ENCODE data around the gene GJD2.

Gene GJD2

DNA sequence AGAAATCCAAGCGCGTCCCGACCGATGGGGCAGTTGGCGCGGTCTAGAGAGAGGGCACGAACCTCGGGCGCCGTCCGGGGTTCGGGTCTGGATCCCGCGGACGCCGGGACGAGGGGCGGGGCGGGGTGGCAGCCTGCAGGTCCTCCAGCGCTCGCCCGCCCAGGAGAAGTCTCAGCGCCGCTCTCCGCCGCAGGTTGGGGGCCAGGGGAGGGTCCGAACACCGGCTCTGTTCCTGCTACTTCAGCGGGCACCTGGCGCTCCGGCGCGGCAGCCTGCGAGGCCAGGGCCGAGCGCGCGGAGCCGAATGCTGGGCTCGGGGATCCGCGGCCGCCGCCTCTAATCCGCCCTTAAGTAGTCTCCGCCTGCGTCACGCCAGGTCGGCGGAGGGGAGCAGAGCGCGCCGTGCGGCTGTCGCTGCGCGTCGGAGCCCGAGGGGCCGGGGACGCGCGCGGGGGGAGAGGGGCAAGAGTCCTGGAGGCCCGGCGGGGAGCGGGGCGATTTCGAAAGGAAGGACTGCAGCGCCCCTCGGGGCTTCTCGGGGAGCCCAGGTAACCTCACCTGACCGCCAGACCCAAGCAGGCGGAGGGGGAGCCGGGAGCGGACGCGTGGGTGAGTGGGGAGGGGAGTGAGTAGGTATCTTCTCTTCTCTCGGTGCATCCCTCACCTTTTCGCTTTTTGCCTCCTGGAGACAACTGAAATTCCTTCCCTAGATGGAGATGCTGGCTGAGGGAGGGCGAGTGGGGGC lies at the start of gene GJD2:
Gene GJD2 (minus strand): TSS at position 325 of the 745 bp plus-strand sequence. CDS start 510 bp downstream, outside the sequence.
- TF ChIP-seq ZNF274 (IDR thresholded peaks at IDR 0.05; ENCODE audit: low read depth, low read length): no peak
- H3K4me3 ChIP-seq (ENCODE audit: low read length): no peak within 1 kb of the TSS; the same call in 1 of the 2 replicates

DNA sequence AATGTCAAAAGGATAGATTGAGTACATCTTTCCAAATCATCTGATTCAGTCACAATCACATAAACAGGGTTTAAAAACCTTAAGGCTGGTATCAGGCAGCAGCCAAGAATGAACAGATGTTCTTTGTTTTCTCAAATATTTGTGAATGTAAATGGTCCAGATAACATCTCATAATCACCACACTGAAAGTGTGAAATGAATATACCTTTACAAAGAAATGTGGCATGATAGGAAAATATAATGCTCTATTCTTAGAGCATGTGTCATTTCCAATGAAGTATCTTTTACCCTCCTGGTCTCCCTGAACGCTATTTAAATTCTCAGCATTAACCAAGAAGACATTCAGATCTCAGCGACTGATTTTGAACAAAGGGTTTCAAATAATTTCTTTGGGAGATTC lies 49.3 kb upstream of the GJD2 start:
- TF ChIP-seq ZNF274 (IDR thresholded peaks at IDR 0.05; ENCODE audit: low read depth, low read length): no peak
- H3K4me3 ChIP-seq (ENCODE audit: low read length): no peak overlapping the region

- H3K4me3 ChIP-seq (ENCODE audit: low read length): no peak overlapping the region
- no peak for TF ChIP-seq ZNF274 (IDR thresholded peaks at IDR 0.05; ENCODE audit: low read depth, low read length)
Observed at GRCh38 chr15:34802803-34803750, 48.3 kb upstream of the GJD2 start.

DNA sequence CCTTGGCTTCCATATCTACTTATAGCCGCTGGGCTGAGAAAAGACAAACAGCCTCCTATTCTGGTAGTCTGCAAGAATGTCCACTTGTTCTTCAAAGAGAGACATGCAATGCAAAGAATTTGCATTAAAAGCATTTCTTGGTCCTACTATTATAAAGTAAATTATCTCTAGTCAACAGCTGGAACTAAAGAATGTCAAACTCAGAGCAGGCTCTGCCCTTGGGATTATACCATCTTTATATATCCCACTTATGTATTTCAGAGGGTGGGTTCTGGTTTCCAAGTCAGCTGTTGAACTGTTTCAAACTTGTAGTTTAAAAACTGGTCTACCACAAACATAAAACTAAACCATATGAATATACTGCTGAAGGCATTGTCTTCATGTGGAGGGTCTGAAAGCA lies 47.6 kb upstream of the GJD2 start:
- no peak overlapping the region for H3K4me3 ChIP-seq (ENCODE audit: low read length)
- TF ChIP-seq ZNF274 (IDR thresholded peaks at IDR 0.05; ENCODE audit: low read depth, low read length): no peak

GRCh38 chr15:34799149-34800101 lies 44.6 kb upstream of the GJD2 start:
- TF ChIP-seq ZNF274 (IDR thresholded peaks at IDR 0.05; ENCODE audit: low read depth, low read length): no peak
- no peak overlapping the region for H3K4me3 ChIP-seq (ENCODE audit: low read length)

DNA sequence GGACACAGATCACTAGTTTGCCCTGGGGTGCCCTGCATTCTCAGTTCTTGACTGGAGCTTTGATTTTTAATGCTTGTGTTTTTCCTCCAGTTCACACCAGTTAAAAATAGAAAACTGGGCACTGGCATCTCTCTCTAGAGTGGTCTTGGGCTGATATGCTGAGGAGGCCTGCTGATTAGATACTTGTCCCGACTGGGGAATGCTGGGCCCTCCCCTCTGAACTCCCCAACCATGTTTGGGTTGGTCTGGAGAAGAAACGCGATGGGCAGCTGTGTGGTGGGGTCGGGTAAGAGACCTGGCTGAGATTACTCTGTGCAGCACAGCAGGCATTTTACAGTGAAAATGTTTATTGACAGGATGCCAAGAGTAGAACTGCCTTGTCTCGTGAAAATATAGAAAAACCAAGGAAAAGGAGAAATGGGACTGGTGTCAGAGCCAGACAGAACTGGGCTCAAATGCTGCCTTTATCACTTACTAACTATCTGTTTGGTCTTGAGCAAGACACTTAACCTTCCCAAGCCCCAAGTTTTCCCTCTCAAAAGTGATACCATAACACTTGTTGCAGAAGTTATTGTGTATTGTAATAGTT lies 42.1 kb upstream of the GJD2 start:
- no peak for TF ChIP-seq ZNF274 (IDR thresholded peaks at IDR 0.05; ENCODE audit: low read depth, low read length)
- H3K4me3 ChIP-seq (ENCODE audit: low read length): no peak overlapping the region

DNA sequence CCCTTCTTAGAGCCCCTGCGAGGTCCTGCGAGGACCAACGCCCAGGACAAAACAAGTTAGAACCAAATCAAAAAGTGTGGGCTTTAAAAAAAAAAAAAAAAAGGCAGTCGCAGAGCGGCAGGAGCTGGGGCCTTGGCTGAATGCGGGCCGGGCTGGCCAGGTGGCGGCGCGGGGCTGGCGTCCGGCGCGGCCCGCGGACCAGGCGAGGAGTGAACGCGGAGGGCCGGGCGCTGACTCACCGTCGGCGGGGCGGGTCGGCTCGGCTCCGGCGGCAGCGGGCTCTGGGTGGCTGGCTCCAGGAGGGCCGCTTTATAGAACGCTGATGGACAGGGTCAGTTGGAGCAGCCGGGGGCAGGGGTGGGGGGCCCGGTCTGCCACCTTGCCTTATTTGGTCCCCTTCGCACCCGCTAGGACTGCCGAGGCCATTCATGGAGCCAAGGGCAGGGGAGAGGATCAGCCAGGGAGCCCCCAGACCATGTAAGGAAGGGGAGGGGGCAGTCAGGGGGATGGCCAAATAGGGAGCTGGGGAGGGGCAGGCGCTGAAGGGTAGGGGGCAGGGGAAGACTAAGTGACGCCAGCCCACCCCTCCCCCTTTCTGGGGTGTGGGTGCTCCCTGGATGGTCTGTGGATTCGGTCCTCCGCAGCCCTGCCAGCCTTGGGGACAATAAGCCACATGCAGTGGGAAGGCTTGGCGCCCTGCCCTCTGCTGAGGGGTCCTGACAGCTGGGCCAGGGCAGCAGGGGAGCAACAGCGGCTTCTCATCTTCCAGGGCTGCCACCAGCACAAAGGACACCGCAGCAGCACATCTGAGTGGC lies 40.7 kb upstream of the GJD2 start, which contains the start of gene ACTC1:
Gene ACTC1 (minus strand): TSS at position 283 of the 815 bp plus-strand sequence. CDS start 741 bp downstream, outside the sequence.
- TF ChIP-seq ZNF274 (IDR thresholded peaks at IDR 0.05; ENCODE audit: low read depth, low read length): no peak
- H3K4me3 ChIP-seq (ENCODE audit: low read length): no peak within 1 kb of the TSS

DNA sequence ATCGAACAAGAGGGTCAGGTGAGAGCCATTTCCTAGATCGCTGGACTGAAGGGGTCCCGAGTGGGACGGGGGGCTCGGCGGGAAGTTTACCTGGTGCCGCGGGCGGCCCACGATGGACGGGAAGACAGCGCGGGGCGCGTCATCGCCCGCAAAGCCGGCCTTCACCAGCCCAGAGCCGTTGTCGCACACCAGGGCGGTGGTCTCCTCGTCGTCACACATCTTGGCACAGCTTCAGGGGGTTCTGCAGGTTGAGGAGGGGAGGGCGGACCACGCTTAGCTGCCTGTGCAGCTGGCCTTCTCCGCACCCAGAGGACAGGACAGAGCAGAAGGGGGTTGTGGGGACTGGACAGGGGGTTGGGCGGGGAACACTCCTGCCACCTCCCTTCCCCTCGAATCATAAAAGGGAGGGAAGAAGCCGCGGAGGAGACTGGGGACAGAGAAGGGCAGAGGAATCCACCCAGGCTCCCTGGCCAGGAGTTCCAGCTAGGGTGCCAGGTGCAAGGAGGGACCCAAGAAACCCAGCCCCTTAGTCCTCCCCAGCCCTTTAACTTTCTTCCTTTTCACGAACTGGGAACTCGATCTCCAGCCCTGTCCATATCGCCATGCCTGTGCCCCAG lies 39.9 kb upstream of the GJD2 start:
- no peak for TF ChIP-seq ZNF274 (IDR thresholded peaks at IDR 0.05; ENCODE audit: low read depth, low read length)
- no peak overlapping the region for H3K4me3 ChIP-seq (ENCODE audit: low read length)

DNA sequence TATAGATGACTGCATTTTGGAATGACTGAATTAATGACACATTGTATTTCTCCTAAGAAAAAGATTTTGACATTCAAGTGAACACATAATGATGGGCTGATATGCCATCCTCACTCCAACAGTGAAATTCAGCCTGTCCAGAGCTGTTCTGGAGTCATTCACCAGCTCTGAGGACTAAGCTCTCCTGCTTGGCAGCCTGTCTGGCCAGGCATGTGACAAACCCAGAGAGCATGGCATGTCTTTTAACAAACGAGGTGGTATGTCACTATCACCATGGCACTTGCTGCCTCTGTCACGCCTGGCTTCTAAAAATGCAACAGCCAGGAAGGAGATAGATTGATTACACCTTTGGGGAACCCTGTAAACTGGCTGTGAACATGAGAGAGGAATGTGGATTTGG lies 39.1 kb upstream of the GJD2 start:
- H3K4me3 ChIP-seq (ENCODE audit: low read length): no peak overlapping the region
- no peak for TF ChIP-seq ZNF274 (IDR thresholded peaks at IDR 0.05; ENCODE audit: low read depth, low read length)

DNA sequence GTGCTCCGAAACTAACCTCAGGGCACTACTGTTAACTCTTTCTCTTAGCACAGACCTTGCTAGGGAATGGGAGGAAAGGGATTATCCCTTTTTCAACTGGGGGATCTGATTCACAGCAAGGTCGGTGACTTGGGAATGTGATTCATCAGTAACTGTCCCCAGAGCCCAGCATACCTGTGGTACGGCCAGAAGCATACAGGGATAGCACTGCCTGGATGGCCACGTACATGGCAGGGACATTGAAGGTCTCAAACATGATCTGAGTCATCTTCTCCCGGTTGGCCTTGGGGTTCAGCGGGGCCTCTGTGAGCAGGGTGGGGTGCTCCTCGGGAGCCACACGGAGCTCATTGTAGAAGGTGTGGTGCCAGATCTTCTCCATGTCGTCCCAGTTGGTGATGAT lies 38.3 kb upstream of the GJD2 start:
- no peak for TF ChIP-seq ZNF274 (IDR thresholded peaks at IDR 0.05; ENCODE audit: low read depth, low read length)
- H3K4me3 ChIP-seq (ENCODE audit: low read length): no peak overlapping the region

- H3K4me3 ChIP-seq (ENCODE audit: low read length): no peak overlapping the region
- no peak for TF ChIP-seq ZNF274 (IDR thresholded peaks at IDR 0.05; ENCODE audit: low read depth, low read length)
Observed at GRCh38 chr15:34791701-34792100, 36.9 kb upstream of the GJD2 start.

DNA sequence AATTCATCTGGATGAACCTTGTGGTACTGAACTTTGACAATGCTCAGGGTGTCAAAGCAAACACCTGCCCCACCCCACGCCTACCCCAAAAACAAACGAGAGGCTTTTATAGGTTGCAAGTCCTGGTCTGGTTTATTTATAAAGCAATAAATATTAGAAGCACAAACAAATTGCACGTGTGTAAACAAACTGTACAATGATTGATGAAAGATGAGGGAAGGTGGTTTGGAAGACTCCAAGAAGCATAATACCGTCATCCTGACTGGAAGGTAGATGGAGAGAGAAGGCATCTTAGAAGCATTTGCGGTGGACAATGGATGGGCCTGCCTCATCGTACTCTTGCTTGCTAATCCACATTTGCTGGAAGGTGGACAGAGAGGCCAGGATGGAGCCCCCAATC lies 35.3 kb upstream of the GJD2 start:
- no peak for TF ChIP-seq ZNF274 (IDR thresholded peaks at IDR 0.05; ENCODE audit: low read depth, low read length)
- H3K4me3 ChIP-seq (ENCODE audit: low read length): no peak overlapping the region
